Loucy (cell line): ENCODE results near the gene EML1.

Experiments
- H2AFZ ChIP-seq: fragments of 200-600 bp; sonication (generic); 2 replicates; pipeline ENCODE4 v1.6.0; 2016; ENCODE audit warnings: antibody characterized with exemption, mild to moderate bottlenecking, low read length, moderate library complexity
- H3F3A ChIP-seq: fragments of 200-600 bp; 2 replicates; pipeline ENCODE4 v1.6.0; 2016; ENCODE audit warnings: antibody characterized with exemption, low read depth, mild to moderate bottlenecking
- H3K27me3 ChIP-seq: fragments of 200-600 bp; sonication (generic); 2 replicates; pipeline ENCODE4 v1.6.1; 2014; ENCODE audit warnings: low read length, mild to moderate bottlenecking; ENCODE audit not compliant: insufficient read depth, poor library complexity, severe bottlenecking
- H3K36me3 ChIP-seq: fragments of 200-600 bp; sonication (generic); 2 replicates; pipeline ENCODE4 v1.6.1; 2016; ENCODE audit warnings: low read length; ENCODE audit not compliant: insufficient read depth
- H3K4me1 ChIP-seq: fragments of 200-600 bp; sonication (generic); 2 replicates; pipeline ENCODE4 v1.5.1; 2014; ENCODE audit warnings: low read length, mild to moderate bottlenecking; ENCODE audit not compliant: insufficient read depth, poor library complexity, severe bottlenecking
- H3K4me2 ChIP-seq: fragments of 200-600 bp; sonication (generic); 2 replicates; pipeline ENCODE4 v1.6.0; 2014; ENCODE audit warnings: antibody characterized with exemption, low read length, low read depth, mild to moderate bottlenecking; ENCODE audit not compliant: poor library complexity, severe bottlenecking
- H3K4me3 ChIP-seq: fragments of 200-600 bp; sonication (generic); 2 replicates; pipeline ENCODE4 v1.5.1; 2014; ENCODE audit warnings: low read length, mild to moderate bottlenecking, mixed read lengths; ENCODE audit not compliant: poor library complexity, severe bottlenecking
- H3K79me2 ChIP-seq: fragments of 200-600 bp; sonication (generic); 2 replicates; pipeline ENCODE4 v1.6.1; 2014; ENCODE audit warnings: low read length; ENCODE audit not compliant: insufficient read depth
- H3K9ac ChIP-seq: fragments of 200-600 bp; sonication (generic); 2 replicates; pipeline ENCODE4 v1.6.0; 2014; ENCODE audit warnings: mild to moderate bottlenecking, low read depth, low read length, moderate library complexity; ENCODE audit not compliant: poor library complexity, severe bottlenecking
- H3K9me2 ChIP-seq: fragments of 200-600 bp; sonication (generic); replicated peaks from 2 replicates; pipeline ENCODE4 v1.6.1; 2016; ENCODE audit warnings: low read depth, low read length, mixed read lengths
- H3K9me3 ChIP-seq: fragments of 200-600 bp; sonication (generic); 2 replicates; pipeline ENCODE4 v1.6.1; 2014; ENCODE audit warnings: mild to moderate bottlenecking, antibody characterized with exemption, low read length, low read depth; ENCODE audit not compliant: insufficient read depth
- H4K20me1 ChIP-seq: fragments of 200-600 bp; sonication (generic); 2 replicates; pipeline ENCODE4 v1.6.0; 2014; ENCODE audit warnings: antibody characterized with exemption, low read length, mild to moderate bottlenecking; ENCODE audit not compliant: insufficient read depth, poor library complexity, severe bottlenecking
- EZH2phosphoT487 ChIP-seq: fragments of 200-600 bp; IDR thresholded peaks from 2 replicates; pipeline ENCODE4 v1.6.1; 2018; ENCODE audit warnings: antibody characterized with exemption, mild to moderate bottlenecking, moderate library complexity, borderline replicate concordance
- TF ChIP-seq, protein P1 (sequence below): fragments of 200-600 bp; sonication (generic); conservative IDR thresholded peaks from 2 replicates; pipeline ENCODE4 v1.5.1; 2014; ENCODE audit warnings: mild to moderate bottlenecking, antibody characterized with exemption, low read length

EML1 gene

GRCh38 chr14:99758121-99758821, 34.9 kb upstream of the EML1 start:
- Histone ChIP-seq H3K4me2 (no peak overlapping the region), H3K9me3 (no peaks in the 10 kb centered on the region), H3K9ac (no peak overlapping the region), H3F3A (no peaks in the 10 kb centered on the region), H2AFZ (no peak overlapping the region), H3K4me1 (peaks cover 16% of the 10 kb centered on the region), H3K27me3 (no peaks in the 10 kb centered on the region), H3K9me2 (no peaks in the 10 kb centered on the region), H3K4me3 (no peak overlapping the region), H4K20me1 (no peaks in the 10 kb centered on the region), H3K36me3 (no peaks in the 10 kb centered on the region), H3K79me2 (no peaks in the 10 kb centered on the region)
- no peak for TF ChIP-seq EZH2phosphoT487
- TF ChIP-seq, protein P1, sequence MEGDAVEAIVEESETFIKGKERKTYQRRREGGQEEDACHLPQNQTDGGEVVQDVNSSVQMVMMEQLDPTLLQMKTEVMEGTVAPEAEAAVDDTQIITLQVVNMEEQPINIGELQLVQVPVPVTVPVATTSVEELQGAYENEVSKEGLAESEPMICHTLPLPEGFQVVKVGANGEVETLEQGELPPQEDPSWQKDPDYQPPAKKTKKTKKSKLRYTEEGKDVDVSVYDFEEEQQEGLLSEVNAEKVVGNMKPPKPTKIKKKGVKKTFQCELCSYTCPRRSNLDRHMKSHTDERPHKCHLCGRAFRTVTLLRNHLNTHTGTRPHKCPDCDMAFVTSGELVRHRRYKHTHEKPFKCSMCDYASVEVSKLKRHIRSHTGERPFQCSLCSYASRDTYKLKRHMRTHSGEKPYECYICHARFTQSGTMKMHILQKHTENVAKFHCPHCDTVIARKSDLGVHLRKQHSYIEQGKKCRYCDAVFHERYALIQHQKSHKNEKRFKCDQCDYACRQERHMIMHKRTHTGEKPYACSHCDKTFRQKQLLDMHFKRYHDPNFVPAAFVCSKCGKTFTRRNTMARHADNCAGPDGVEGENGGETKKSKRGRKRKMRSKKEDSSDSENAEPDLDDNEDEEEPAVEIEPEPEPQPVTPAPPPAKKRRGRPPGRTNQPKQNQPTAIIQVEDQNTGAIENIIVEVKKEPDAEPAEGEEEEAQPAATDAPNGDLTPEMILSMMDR, result no peak

- no peaks in the 10 kb centered on the region for H3K36me3 ChIP-seq
- no peak for TF ChIP-seq EZH2phosphoT487
- TF ChIP-seq, protein P1, result no peak
- H3K27me3 ChIP-seq, result no peaks in the 10 kb centered on the region
- no peaks in the 10 kb centered on the region for H3K79me2 ChIP-seq
- no peak overlapping the region for H3K4me3 ChIP-seq
- H3F3A ChIP-seq, result no peaks in the 10 kb centered on the region
- no peak overlapping the region for H3K9ac ChIP-seq
- H2AFZ ChIP-seq, result no peak overlapping the region
- H3K4me1 ChIP-seq, result peaks cover 9% of the 10 kb centered on the region
- H4K20me1 ChIP-seq, result no peaks in the 10 kb centered on the region
- H3K4me2 ChIP-seq, result no peak overlapping the region
- no peaks in the 10 kb centered on the region for H3K9me3 ChIP-seq
- no peaks in the 10 kb centered on the region for H3K9me2 ChIP-seq
Measured at GRCh38 chr14:99758872-99759545, 34.2 kb upstream of the EML1 start.

DNA sequence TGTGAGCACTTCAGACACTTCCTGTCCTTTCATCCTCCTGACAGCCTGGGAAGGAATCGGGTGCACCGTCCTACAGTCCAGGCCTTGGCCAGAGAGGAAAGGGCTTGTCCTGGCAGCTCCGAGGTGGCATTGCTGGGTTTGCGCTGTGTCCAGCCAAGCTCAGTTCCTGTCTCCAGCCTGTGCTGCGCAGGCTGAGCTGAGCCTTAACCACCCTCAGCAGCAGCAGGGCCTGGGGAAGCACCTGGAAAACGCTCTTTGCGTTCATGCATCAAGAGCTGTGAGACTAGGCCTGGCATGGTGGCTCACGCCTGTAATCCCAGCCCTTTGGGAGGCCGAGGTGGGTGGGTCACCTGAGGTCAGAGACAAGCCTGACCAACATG, 33.7 kb upstream of the EML1 start:
- Histone ChIP-seq H3K9ac (no peak overlapping the region), H3F3A (no peaks in the 10 kb centered on the region), H3K27me3 (no peaks in the 10 kb centered on the region), H3K36me3 (no peaks in the 10 kb centered on the region), H3K4me3 (no peak overlapping the region), H3K79me2 (no peaks in the 10 kb centered on the region), H2AFZ (no peak overlapping the region), H3K4me2 (no peak overlapping the region), H4K20me1 (no peaks in the 10 kb centered on the region), H3K9me3 (no peaks in the 10 kb centered on the region), H3K4me1 (peaks cover 5% of the 10 kb centered on the region), H3K9me2 (no peaks in the 10 kb centered on the region)
- TF ChIP-seq EZH2phosphoT487, result no peak
- TF ChIP-seq, protein P1, result no peak
